Activated CD4-positive, alpha-beta memory T cell treated with anti-CD3 and anti-CD28 coated beads, Interleukin-2, amount 10 ng/mL, durations not matched to agents 7 days and 5 days (primary cell): ENCODE data around the gene BUB3. TPM values are rescaled to one million over a fixed set of nuclear protein-coding genes. Genes with fewer than 3 reads are reported as not detected.

Source experiments
- CTCF ChIA-PET: fragments of 350-600 bp; sonication (Branson Sonifier 250); formaldehyde crosslinking; loops from one replicate; lab custom pipeline; 2021; ENCODE audit warnings: antibody characterized with exemption, inconsistent platforms; lab: Charles Lee
- POLR2A ChIA-PET: fragments of 350-600 bp; sonication (Branson Sonifier 250); formaldehyde crosslinking; loops from one replicate; lab custom pipeline; 2021; ENCODE audit warnings: antibody characterized with exemption; lab: Charles Lee
- DNase-seq: peaks from one replicate; pipeline ENCODE4 v3.0.0-alpha.2; 2020
- H3K27ac Mint-ChIP-seq: one replicate; pipeline ENCODE4 v1.8.0; 2021; ENCODE audit warnings: mild to moderate bottlenecking, mixed read lengths
- H3K27me3 Mint-ChIP-seq: one replicate; pipeline ENCODE4 v1.8.0; 2021; ENCODE audit warnings: mixed read lengths
- H3K36me3 Mint-ChIP-seq: one replicate; pipeline ENCODE4 v1.8.0; 2021; ENCODE audit warnings: low read depth, mixed read lengths
- H3K4me1 Mint-ChIP-seq: one replicate; pipeline ENCODE4 v1.8.0; 2021; ENCODE audit warnings: mixed read lengths
- H3K4me3 Mint-ChIP-seq: one replicate; pipeline ENCODE4 v1.8.0; 2021; ENCODE audit warnings: mild to moderate bottlenecking, mixed read lengths
- H3K9me3 Mint-ChIP-seq: one replicate; pipeline ENCODE4 v1.8.0; 2021; ENCODE audit warnings: mixed read lengths
- total RNA-seq, 2 experiments: library from RNA; stranded (reverse); gene quantifications; one replicate each; pipeline ENCODE4 v1.2.3, GENCODE V29; 2021

BUB3 gene, protein sequence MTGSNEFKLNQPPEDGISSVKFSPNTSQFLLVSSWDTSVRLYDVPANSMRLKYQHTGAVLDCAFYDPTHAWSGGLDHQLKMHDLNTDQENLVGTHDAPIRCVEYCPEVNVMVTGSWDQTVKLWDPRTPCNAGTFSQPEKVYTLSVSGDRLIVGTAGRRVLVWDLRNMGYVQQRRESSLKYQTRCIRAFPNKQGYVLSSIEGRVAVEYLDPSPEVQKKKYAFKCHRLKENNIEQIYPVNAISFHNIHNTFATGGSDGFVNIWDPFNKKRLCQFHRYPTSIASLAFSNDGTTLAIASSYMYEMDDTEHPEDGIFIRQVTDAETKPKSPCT
- 100 to 1,000 TPM; 266 to 275 TPM for total RNA-seq

DNA sequence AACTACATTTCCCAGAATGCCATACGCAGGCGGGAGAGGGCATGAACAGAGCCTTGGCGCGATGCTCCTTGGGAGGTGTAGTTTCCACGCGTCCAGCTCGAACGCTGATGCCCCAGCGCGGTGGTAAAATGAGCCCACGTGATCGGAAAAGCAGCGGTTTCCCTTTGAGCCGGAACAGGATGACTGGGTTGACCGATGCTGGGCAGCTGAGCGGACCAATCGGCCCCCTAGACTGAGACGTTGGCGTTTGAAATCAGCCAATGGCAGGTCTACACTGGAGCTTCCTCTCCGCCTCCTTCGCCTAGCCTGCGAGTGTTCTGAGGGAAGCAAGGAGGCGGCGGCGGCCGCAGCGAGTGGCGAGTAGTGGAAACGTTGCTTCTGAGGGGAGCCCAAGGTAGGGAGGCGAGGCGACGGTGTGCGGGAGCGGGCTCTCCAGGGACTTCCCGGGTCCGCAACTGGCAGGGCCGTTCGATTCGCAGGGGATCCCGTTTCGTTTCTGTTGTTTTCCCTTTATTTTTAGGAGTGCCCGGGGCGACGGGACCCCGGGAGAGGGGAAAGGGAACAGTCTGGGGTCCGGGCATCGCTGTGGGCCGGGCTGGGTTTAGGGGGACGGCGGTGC, at the start of gene BUB3:
Gene BUB3 (plus strand): TSS at position 311 of the 619 bp plus-strand sequence. CDS start 516 bp downstream, outside the sequence.
- ChIA-PET POLR2A (interaction anchor here (0.5 to 2.2 kb wide), 16 partner anchors 8 to 1265 kb away, joined by 3 to 15 read pairs (median 4); partner anchors contain the start of genes ACADSB, C10orf88, IKZF5 and OAT), CTCF (interaction anchor here (0.8 to 1.3 kb wide), 6 partner anchors 8 to 144 kb away, joined by 3 to 7 read pairs (median 4); no protein-coding TSS in a partner anchor)
- no peaks in the 10 kb centered on the region for H3K9me3 Mint-ChIP-seq
- H3K4me3 Mint-ChIP-seq = peak within 1 kb of the TSS; percentile 99
- peaks cover 65% of the 10 kb centered on the region for H3K4me1 Mint-ChIP-seq
- H3K27ac Mint-ChIP-seq = peak within 1 kb of the TSS; percentile 100
- H3K36me3 Mint-ChIP-seq = peaks cover 47% of the 10 kb centered on the region
- peak; percentile 98 for DNase-seq
- H3K27me3 Mint-ChIP-seq = peaks cover 25% of the 10 kb centered on the region

DNA sequence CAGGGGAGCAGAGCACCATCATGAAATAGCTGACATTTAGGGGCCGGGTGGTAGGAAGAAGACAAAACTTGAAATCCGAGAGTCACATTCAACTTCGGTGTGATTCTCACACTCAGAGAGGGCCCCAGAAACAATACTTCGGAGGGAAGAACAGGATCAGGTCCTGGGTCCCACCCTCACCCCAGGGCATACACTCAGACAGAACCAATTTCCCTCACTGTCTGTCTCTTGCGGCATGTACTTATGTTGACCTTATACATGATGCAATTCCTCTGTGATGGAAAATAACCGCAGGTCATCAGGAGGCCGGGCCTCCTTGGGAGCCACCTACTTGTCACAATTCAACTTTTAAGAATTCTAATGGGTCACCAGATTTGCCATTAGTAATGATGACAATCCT, 44.7 kb upstream of the BUB3 start:
- Mint-ChIP-seq H3K36me3 (no peaks in the 10 kb centered on the region), H3K4me3 (no peak overlapping the region), H3K4me1 (no peaks in the 10 kb centered on the region), H3K27ac (no peak overlapping the region), H3K9me3 (no peaks in the 10 kb centered on the region), H3K27me3 (peaks cover 10% of the 10 kb centered on the region)
- ChIA-PET POLR2A (no interaction called here), CTCF (no interaction called here)
- no peak for DNase-seq

DNA sequence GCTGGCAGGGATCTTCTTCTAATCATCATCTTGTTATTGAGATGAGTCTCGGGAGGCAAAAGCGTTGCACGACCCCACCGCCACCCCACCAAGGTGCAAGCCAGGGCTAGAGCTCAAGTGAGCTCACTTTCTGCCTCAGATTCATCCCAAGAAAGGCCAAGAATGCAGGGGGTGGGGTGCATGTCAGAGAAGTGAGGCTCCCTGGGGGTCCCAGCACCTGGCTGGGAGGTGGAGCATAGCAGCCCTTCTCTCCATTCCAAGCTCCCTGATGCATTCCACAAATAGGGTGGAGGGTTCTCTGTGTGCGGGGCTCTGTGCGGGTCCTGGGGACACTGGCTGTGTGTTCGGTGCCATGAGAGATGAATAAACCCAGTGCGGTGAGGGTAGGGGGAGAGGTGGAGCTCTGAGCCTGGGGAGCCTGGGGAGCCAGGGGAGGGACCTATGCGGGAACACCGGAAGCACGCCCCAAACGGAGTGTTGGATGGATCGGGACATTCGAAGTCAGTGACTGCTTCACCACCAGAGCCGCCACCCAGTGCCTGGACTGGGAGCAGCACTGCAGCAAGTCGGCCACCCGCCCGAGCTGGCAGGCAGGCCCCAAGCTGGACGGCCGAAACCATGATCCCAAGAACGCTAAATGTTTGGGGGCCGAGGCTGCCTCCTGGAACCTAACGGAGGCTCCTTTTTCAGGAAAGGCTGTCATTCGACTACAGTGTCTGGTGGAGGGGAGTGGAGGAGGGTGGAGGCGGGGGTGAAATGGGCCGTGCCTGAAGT, 36.4 kb upstream of the BUB3 start:
- no peaks in the 10 kb centered on the region for H3K36me3 Mint-ChIP-seq
- POLR2A ChIA-PET = no interaction called here
- no peaks in the 10 kb centered on the region for H3K4me1 Mint-ChIP-seq
- H3K27me3 Mint-ChIP-seq = peaks cover 32% of the 10 kb centered on the region
- H3K27ac Mint-ChIP-seq = no peak overlapping the region
- no peaks in the 10 kb centered on the region for H3K9me3 Mint-ChIP-seq
- no peak overlapping the region for H3K4me3 Mint-ChIP-seq
- DNase-seq = no peak
- CTCF ChIA-PET = interaction anchor here (1.3 kb wide), 1 partner anchor 75 kb away, joined by 5 read pairs; no protein-coding TSS in a partner anchor

DNA sequence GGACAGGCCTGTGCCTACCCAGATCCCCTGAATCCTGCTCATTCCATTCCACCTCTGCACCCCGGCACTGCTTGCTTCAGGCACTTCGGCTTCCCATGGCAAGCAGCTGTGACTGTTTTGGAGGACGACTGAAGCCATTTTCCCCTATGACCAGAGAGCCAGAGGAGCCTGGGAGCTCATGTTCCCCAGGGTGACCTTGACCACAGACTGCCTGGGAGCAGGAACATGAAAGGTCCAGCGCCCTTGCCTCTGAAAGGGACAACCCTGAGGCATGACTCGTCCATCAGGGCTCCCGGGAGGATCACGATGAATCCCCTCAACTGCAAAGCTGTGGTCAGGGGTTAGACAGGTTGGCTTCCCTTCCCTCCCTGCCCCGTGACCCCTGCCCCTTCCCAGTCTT, 35.1 kb upstream of the BUB3 start:
- peaks cover 30% of the 10 kb centered on the region for H3K27me3 Mint-ChIP-seq
- H3K4me1 Mint-ChIP-seq = no peaks in the 10 kb centered on the region
- H3K4me3 Mint-ChIP-seq = no peak overlapping the region
- no peaks in the 10 kb centered on the region for H3K9me3 Mint-ChIP-seq
- no peaks in the 10 kb centered on the region for H3K36me3 Mint-ChIP-seq
- no peak overlapping the region for H3K27ac Mint-ChIP-seq
- DNase-seq = no peak
- POLR2A ChIA-PET = no interaction called here
- CTCF ChIA-PET = no interaction called here

DNA sequence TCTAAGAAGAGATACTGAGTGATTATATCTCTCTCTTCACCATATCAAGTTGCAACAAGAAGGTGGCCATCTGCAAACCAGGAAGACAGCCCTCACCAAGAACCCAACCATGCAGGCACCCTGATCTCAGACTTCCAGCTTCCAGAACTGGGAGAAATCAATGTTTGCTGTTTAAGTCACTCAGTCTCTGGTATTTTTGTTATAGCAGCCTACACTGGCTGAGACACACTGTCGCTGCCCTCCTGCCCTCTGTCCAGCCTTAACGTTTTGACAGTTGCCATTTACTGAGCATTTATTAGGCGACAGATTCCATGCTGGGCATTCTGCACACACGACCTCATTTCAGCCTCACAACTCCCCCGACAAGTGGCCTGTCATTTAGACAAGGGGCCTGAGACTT, 28.0 kb upstream of the BUB3 start:
- H3K36me3 Mint-ChIP-seq = no peaks in the 10 kb centered on the region
- peaks cover 54% of the 10 kb centered on the region for H3K27me3 Mint-ChIP-seq
- H3K4me3 Mint-ChIP-seq = no peak overlapping the region

DNA sequence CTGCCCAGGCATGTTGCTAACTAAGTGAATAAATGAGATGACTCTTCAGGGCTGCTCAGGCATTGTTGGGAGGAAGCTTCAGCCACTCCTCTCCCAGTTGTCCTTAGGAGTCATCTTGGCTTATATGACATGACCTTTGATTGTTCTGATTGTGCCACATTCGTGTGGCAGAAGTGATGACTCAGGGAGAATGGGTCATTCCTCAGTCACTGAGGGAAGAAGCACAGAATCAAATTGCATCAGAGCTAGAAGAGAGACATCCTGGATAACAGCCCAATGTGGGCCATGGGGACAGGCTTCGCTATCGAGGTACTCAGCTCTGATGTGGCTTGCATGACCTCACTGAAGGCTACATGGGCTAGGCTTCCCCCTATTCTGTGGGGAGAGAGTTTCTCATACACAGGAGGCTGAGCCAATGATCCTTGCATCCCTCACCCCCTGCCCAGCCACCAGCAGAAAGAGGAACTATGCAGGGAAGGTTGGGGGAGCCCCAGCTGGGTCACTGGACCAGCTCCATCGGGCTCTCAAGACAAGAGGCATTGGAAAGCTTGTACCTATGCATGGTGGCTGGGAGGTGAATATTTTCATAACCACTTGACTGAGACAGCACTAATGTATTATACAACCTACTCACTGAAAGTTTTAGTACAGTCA, 24.5 kb upstream of the BUB3 start:
- no peaks in the 10 kb centered on the region for H3K9me3 Mint-ChIP-seq
- H3K36me3 Mint-ChIP-seq = no peaks in the 10 kb centered on the region

More for the DNA sequence above, 28.0 kb upstream of the BUB3 start:
- ChIA-PET CTCF (no interaction called here), POLR2A (no interaction called here)
- Mint-ChIP-seq H3K27ac (no peak overlapping the region), H3K4me1 (no peaks in the 10 kb centered on the region), H3K9me3 (no peaks in the 10 kb centered on the region)
- DNase-seq = no peak

DNA sequence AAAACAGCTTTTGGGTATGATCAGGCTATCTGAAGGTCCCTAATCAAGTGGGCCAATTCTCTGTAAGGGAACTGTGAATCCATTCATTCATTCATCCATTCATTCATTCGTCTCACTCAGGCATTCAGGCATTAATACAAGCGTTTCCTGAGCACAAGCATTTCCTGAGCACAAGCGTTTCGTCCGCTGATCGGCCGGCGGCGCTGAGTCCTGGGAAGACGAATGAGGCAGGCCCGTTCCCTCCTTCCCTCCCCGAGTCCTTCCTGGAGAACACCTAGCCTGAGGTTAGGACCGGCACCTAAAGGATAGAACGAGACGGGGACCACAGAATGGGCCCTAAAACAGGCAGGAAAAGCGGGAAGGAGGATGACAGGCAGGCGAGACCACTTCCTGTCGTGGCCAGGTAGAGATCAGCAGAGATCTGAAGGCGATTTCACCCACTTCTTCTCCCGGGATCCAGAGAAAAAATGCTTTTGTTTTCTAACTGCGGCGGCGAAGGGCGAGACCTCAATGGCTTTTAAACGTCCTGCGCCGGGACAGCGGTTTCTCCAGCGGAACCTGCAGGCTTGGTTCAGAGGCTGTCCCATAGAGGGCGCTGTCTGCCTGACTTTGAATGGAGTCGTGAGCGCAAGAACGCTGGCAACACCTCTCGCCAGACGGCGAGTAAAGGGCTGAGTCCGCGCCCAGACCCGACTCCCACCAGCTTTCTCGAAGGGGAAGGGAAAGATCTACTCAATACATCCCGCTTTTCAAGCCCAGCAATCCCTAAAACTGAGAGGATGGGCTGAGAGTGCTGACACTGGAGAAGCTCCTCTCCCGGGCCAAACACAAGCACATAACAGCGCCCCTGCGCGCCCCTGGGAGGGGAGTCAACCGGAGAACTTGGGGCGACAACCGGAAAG, 21.4 kb upstream of the BUB3 start:
- peak overlapping the region; percentile 45 for H3K27ac Mint-ChIP-seq
- CTCF ChIA-PET = interaction anchor here (1.3 to 2.5 kb wide), 4 partner anchors 18 to 425 kb away, joined by 3 to 13 read pairs (median 6); partner anchors contain the start of gene BUB3
- peaks cover 77% of the 10 kb centered on the region for H3K27me3 Mint-ChIP-seq
- DNase-seq = peak; percentile 87
- peaks cover 27% of the 10 kb centered on the region for H3K4me1 Mint-ChIP-seq
- H3K36me3 Mint-ChIP-seq = peaks cover 3% of the 10 kb centered on the region
- no peaks in the 10 kb centered on the region for H3K9me3 Mint-ChIP-seq
- POLR2A ChIA-PET = no interaction called here
- peak overlapping the region; percentile 46 for H3K4me3 Mint-ChIP-seq

More for the DNA sequence above, 24.5 kb upstream of the BUB3 start:
- no peak overlapping the region for H3K4me3 Mint-ChIP-seq
- ChIA-PET POLR2A (no interaction called here), CTCF (no interaction called here)
- DNase-seq = no peak
- peaks cover 74% of the 10 kb centered on the region for H3K27me3 Mint-ChIP-seq
- H3K4me1 Mint-ChIP-seq = peaks cover 19% of the 10 kb centered on the region
- H3K27ac Mint-ChIP-seq = no peak overlapping the region

DNA sequence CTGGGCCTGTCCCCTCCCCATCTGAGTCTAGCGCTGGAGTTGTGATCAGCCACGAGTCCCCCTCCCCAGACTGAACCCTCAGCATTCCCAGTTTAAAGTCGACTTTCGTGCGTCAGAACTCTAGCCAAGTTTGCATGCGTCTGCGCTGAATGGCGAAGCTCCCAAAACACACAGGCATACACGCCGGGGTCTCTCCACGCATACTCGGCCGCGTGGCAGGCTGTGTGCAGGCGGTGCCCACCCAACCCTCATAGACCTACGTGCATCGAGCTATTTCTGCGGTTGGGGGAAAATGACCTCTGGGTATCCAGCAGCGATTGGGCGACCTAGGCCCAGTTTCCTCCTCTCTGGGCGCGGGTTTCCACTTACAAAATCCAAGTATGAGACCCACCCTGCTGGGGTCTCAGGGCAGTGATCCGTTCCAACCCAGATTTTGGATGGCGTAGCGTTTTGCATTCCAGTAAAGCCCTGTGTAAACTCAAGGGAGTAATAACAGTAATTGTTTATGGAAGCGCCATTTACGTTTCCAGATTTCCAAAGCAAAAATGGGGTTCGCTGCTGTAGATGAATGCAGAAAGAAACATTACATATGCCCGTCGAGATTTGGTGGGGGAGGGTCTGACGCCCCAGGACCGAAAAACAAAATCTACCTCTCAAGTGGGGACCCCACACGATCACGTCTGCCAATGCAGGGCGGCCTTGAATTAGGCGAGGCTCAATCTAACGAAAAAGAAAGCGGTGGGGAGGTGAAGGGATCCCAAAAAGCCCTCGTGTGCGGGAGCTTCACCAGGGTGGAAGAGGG, 20.5 kb upstream of the BUB3 start:
- ChIA-PET CTCF (interaction anchor here (1.1 to 2.5 kb wide), 7 partner anchors 15 to 424 kb away, joined by 3 to 13 read pairs (median 3); partner anchors contain the start of gene BUB3), POLR2A (interaction anchor here (0.9 to 1.9 kb wide), 2 partner anchors 11 to 20 kb away, joined by 3 to 4 read pairs; partner anchors contain the start of gene BUB3)
- Mint-ChIP-seq H3K4me1 (peaks cover 29% of the 10 kb centered on the region), H3K4me3 (peak overlapping the region; percentile 35), H3K27ac (peak overlapping the region; percentile 49), H3K27me3 (peaks cover 77% of the 10 kb centered on the region), H3K9me3 (no peaks in the 10 kb centered on the region), H3K36me3 (peaks cover 3% of the 10 kb centered on the region)
- no peak for DNase-seq

DNA sequence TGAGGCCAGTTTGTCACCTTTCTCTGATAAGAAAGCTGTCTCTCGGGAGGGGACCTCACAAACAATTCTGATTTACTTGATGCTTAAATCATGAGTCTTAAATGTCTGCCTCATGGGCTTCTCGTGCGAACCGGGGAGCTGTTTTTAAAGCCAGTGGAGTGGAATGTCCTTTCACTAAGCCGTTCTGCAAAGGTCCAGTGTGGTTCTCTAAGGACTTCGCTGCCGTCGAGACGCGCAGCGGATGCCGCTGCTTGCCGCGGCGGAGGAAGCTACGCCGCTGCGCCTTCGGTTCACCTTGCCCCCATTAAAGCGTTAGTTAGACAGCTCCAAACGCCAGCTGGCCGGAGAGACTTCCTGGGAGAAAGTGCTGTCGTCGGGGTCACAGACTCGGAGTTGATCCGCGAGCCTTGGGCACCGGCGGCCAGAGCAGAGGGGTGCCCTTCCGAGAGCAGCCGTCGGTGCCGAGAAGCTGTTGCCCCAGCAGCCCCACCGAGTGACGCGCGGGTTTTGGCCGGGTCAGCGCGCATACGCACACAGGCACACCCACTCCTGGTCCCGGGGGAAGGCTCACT, 19.8 kb upstream of the BUB3 start:
- peak overlapping the region; percentile 49 for H3K27ac Mint-ChIP-seq
- POLR2A ChIA-PET = interaction anchor here (0.9 to 1.9 kb wide), 2 partner anchors 11 to 20 kb away, joined by 3 to 4 read pairs; partner anchors contain the start of gene BUB3
- no peak for DNase-seq
- H3K36me3 Mint-ChIP-seq = peaks cover 3% of the 10 kb centered on the region
- H3K9me3 Mint-ChIP-seq = no peaks in the 10 kb centered on the region
- CTCF ChIA-PET = interaction anchor here (0.7 to 2.5 kb wide), 7 partner anchors 15 to 425 kb away, joined by 3 to 13 read pairs (median 3); partner anchors contain the start of gene BUB3
- peaks cover 32% of the 10 kb centered on the region for H3K4me1 Mint-ChIP-seq
- H3K4me3 Mint-ChIP-seq = no peak overlapping the region
- peaks cover 79% of the 10 kb centered on the region for H3K27me3 Mint-ChIP-seq

DNA sequence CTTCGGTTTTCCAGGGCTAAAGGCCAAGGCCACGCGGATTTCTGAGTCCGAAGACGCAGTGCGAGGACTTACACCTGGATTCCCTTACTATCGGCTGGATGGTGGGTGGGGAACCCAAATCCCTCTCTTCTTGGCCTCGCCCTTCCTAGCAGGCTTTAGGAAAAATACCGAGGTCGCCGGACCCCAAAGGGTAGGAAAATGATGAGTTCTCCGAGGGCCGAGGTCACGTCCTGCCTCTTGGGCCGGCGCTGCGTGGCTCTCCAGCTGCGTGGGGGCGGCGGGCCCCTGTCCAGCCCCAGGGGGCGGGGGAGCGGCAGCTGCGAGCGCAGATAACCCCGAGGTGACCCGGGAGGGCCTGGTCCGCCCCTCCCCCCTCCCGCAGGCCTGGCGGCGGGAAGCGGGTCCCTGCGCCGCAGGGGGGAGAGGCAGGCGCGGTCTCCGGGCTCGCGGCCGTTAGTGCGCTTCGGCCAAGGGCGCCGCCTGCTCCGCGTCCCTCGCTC, 19.2 kb upstream of the BUB3 start:
- Mint-ChIP-seq H3K36me3 (peaks cover 6% of the 10 kb centered on the region), H3K9me3 (no peaks in the 10 kb centered on the region), H3K27me3 (peaks cover 79% of the 10 kb centered on the region), H3K4me3 (no peak overlapping the region), H3K27ac (no peak overlapping the region), H3K4me1 (peaks cover 36% of the 10 kb centered on the region)
- CTCF ChIA-PET = interaction anchor here (0.7 to 2.5 kb wide), 6 partner anchors 14 to 425 kb away, joined by 3 to 13 read pairs (median 3); no protein-coding TSS in a partner anchor
- no peak for DNase-seq
- POLR2A ChIA-PET = interaction anchor here (0.9 to 1.9 kb wide), 2 partner anchors 10 to 19 kb away, joined by 3 to 4 read pairs; partner anchors contain the start of gene BUB3
